ENCODE measurements around the gene TMEM170A.
A peak's percentile ranks its signal among the peaks of the same experiment; 100 is the strongest.
"Not testable (repeated sequence)": the region's sequence is repeated elsewhere in the genome, so short reads cannot be mapped to it uniquely, and the experiment has no call there.

TMEM170A gene, protein sequence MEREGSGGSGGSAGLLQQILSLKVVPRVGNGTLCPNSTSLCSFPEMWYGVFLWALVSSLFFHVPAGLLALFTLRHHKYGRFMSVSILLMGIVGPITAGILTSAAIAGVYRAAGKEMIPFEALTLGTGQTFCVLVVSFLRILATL

GRCh38 chr16:75464122-75464918, at the start of gene TMEM170A:
TMEM170A (minus strand) TSS chr16:75464689; CDS start chr16:75464600, 89 bp downstream.
- peak; percentile 99 for DNase-seq

- no peak for DNase-seq
Measured at GRCh38 chr16:75506574-75506973, 42.1 kb upstream of the TMEM170A start.

GRCh38 chr16:75506107-75506506, 41.6 kb upstream of the TMEM170A start:
- no peak for DNase-seq

GRCh38 chr16:75503801-75504200, 39.3 kb upstream of the TMEM170A start:
- no peak for DNase-seq

DNA sequence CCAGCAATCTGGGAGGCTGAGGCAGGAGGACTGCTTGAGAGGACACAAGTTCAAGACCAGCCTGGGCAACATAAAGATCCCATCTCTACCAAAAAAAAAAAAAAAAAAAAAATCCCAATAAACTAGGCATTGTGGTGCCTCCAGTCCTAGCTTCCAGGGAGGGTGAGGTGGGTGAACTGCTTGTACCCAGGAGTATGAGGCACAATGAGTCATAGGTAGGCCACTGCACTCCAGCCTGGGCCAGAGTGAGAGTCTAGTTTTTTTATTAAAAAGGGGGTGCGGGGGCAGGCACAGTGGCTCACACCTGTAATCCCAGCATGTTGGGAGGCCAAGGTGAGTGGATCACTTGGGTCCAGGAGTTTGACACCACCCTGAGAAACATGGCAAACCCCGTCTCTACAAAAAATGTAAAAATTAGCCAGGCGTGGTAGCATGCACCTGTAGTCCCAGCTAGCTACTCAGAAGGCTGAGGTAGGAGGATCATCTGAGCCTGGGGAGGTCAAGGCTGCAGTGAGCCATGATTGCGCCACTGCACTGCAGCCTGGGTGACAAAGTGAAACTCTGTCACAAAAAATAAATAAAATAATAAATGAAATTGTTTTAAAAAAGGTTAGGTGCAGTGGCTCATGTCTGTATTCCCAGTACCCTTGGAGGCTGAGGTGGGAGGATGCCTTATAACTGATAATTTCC, 38.6 kb upstream of the TMEM170A start:
- DNase-seq: no peak

GRCh38 chr16:75501820-75502219, 37.3 kb upstream of the TMEM170A start:
- not testable (repeated sequence) for DNase-seq

GRCh38 chr16:75501359-75501758, 36.9 kb upstream of the TMEM170A start:
- no peak for DNase-seq

DNA sequence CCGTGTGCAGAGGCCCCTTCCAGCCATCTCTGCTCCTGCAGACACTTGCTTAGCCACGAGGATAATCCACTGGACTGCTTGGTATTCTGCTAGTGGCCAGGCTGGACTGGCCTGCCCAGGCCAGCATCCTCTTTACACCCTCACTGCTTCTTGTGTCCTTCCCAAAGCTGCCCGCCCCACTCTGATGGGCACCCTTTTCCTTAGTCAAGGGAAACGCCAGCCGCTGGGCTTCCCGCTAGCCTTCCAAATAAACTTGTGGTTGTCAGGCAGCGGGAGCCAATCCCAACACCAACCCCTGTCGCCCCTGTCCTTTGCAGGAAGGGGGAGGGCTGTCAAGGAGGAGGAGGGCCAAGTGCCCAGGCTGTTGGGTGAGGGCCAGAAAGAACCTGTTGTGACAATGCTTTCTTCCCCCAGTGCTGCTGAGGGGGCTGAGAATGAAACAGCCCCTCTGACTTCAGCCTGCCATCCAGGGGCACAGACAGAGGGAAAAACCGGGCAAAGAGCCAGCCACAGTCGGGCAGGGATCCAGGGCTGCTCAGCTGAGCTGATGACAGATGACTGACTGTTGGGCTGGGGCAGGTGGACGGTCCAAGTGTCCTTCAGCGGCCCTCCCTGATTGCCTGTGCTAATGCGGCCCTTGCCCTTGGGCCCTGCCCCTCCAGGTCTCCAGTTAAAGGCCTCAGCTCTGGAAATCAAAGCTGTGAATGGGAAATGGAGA, 34.3 kb upstream of the TMEM170A start:
- DNase-seq: not testable (repeated sequence)

GRCh38 chr16:75497558-75497957, 33.1 kb upstream of the TMEM170A start:
- no peak for DNase-seq

DNA sequence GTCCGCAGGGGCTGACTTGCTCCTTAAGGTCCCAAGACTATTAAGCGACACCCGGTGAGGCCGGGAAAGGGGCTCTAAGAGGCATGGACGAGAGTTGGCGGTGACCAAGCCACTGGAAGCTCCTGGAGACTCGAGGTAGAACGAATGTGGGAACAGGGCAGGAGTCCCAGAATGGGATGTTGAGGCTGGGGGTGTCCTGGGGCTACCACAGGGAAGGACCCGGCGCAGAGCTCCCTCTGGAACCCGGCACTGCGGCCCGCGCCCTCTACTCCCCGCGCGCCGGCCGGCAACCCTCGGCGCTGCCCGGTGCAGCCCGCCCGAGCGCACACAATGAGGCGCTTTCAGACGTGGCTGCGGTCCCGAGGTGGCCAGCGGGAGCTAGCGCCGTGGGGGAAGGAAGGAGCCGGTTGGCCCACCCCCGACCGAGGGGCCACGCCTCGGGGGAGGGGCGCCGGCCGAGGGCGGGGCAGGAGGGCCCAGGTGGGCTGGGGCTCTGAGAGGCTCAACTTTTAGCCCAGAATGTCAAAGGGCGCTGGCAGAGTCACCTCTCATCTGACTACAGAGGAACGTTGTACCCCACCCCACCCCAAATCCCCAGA, 30.7 kb upstream of the TMEM170A start, which contains the start of gene CHST6:
TSS of gene CHST6 (minus strand) at position 366 of the 599 bp plus-strand sequence. CDS start 15,613 bp downstream, outside the sequence.
- peak; percentile 35 for DNase-seq

DNA sequence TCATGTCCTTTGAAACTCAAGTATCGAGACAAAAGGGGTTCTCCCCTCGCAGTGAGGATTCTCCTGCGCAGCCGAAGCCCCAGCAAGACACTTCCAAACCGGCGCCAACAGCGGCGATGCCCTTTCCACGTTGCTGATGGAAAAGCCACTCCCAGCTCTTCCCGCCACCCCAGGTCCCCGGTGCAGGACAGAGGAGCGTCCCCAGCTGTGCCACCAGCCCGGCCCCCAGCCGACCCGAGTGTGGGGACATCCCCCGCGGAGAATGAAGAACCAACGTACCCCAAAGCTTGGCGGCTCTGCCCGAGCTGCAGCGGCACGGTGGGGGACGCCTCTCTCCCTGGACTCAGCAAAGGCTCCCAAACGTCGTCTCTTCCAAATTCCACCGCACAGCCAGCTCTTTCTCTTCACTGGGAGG, 30.2 kb upstream of the TMEM170A start:
- no peak for DNase-seq

DNA sequence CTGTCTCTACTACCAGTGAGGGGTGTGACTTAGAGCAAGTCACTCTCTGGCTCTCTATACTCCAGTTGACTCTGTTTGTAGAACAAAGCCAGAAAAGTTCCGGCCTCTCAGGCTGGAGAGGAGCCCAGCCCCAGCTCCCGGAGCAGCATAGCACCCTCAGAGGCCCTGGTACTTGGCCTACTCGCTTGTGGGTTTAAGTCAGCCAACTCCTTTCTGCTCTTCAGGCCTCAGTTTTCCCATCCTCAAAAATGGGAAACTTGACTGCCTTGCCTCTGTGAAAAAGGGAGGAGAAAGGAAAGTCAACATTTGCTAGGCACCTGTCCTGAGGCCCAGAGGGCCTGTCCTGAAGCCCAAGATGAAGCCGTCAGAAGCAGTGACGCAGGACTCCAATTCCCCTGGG, 29.7 kb upstream of the TMEM170A start:
- DNase-seq: no peak

GRCh38 chr16:75491876-75492275, 27.4 kb upstream of the TMEM170A start:
- DNase-seq: no peak

DNA sequence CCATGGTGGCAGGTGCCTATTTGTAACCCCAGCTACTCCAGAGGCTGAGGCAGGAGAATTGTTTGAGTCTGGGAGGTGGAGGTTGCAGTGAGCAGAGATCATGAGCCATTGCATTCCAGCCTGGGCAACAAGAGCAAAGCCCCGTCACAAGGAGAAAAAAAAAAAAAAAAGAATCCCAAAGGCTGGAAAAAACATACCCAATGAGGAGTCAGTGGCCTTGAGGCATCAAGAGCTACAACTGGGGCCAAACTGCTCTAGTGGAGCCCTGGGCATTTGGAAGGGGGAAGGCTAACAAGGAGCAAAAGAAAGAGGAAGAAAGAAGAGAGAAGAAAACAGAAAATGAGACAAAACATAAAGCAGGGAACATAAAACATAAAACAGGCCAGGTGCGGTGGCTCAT, 23.8 kb upstream of the TMEM170A start:
- no peak for DNase-seq

DNA sequence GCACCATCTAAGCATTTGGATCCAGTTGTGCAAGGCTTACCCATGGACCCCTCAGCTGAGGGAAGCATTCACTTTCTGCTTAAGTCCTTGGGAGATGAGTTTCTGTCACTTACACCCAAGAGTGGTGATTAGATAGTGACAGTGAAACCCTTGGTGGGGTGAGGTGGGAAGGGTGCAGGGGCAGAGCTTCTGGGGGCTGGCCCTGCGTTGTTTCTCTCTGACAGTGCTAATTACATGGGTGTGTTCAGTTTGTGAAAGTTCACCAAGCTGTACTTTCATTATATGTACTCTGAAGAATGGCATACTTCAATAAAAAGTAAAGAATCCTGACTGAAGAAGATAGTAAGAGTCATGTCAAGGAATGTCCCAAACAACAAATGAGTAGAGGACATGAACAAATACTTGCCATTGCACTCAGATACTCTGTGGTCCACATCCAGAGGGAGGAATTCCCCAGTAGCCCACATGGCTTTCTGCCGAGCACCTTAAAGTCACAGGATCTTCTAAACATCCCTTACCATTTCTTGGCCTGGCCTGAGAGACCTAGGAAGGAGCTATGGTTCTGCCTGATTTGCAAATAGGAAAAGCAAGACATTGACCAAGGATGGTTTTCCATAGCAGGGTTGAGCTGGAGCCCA, 22.3 kb upstream of the TMEM170A start:
- no peak for DNase-seq

- DNase-seq: no peak
Measured at GRCh38 chr16:75486014-75486675, 21.7 kb upstream of the TMEM170A start.

- DNase-seq: no peak
Measured at GRCh38 chr16:75485230-75486013, 20.9 kb upstream of the TMEM170A start.

GRCh38 chr16:75483222-75483621, 18.7 kb upstream of the TMEM170A start:
- DNase-seq: no peak

GRCh38 chr16:75482434-75483205, 18.1 kb upstream of the TMEM170A start:
- DNase-seq: no peak

GRCh38 chr16:75481475-75481874, 17.0 kb upstream of the TMEM170A start:
- DNase-seq: no peak
